GM19043 (cell line): ENCODE data around the gene SPDYE1.
A peak's percentile ranks its signal among the peaks of the same experiment; 100 is the strongest.
"Not testable (repeated sequence)": the region's sequence is repeated elsewhere in the genome, so short reads cannot be mapped to it uniquely, and the experiment has no call there.

Experiments used
- ATAC-seq: cut with Tn5 transposase; IDR thresholded peaks from one replicate; pipeline ENCODE4 v1.9.1; 2021; ENCODE audit warnings: low read depth; ENCODE audit not compliant: unreplicated experiment

SPDYE1 gene

DNA sequence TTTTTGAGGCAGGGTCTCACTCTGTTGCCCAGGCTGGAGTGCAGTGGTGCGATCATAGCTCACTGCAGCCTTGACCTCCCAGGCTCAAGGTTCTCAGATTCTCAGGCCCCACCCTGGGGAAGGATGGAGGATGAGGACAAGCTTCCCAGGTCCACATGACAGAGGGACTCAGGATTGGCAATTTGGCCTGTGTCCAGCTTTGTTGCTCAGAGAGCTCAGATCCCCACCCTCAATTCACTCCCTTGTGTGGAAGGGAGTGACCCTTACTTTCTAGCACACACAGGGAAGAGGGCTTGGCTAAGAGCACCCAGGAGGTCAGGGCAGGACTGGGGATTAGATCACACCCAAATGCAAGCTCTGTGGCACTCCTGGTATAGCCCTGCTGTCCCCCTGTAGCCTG, 6.9 kb upstream of the SPDYE1 start:
- not testable (repeated sequence) for ATAC-seq

DNA sequence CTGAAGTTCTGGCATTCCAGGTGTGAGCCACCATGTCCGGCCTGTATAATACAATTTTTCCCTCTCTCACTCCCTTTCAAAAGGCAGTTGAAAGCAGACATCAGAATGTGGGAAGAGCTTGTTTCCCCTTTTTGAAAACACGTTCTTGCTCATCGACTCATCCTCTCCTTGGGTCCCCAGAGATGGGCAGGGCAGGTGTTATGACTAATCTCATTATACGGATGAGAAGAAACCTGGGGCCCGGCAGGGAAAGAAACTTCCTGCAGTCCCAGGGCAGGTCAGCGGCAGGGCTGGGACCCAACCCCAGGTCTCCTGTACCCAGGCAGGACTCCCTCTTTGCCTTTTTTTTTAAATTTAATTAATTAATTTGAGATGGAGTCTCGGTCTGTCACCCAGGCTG, 4.8 kb upstream of the SPDYE1 start:
- peak; percentile 95 for ATAC-seq

DNA sequence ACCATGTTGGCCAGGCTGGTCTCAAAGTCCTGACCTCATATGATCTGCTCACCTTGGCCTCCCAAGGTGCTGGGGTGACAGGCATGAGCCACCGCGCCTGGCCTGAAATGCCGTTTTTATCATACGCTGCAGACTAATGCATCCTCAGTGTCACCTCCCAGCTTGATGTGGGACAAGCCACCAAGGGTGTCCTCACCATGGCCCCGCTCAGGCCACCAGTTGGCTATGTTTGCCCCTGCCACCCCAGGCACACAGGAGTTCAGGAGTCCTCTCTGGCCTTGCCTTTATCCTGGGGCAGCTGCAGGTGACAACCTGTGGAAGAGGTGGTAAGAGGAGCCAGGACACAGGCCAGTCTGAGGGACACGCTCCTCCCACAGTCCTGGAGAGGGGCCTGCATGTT, 3.0 kb upstream of the SPDYE1 start:
- not testable (repeated sequence) for ATAC-seq

DNA sequence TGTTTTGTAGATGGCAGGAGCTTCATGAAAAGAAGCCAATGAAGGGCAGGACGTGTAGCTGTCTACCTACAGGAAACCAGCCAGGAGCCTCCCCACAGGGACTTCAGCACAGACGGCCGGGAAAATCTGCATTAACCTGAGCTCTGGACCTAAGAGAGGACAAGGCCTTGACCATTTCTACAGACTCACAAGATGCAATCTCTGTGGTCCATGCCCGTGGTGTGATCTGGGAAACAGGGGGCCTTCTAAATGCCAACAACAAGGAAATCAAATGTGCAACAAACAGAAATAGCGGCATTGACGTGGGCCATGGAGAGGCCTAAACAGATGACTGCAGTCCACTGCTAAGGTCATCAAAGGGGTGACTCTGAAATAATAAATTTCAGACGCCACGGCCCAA, 14.4 kb downstream of the SPDYE1 start:
- not testable (repeated sequence) for ATAC-seq

DNA sequence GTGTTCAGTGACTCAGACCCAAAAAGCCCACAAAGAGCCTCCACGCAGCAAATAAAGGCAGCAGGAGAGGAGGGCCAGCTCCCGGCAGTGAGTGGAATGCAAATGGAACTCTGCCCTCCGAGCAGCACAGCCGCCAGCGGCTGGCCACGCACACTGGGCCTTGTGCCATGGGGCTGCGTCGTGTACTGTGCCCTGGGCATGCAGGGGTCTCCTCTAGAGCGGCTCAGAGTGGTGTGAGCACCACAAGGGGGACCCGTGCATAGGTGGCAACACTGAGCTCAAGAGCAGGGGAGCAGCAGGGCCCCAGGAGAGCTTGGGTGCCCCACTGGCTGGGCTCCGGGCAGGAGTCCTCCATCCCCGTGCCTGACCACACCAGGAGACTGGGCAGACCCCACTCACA, 17.4 kb downstream of the SPDYE1 start:
- not testable (repeated sequence) for ATAC-seq

DNA sequence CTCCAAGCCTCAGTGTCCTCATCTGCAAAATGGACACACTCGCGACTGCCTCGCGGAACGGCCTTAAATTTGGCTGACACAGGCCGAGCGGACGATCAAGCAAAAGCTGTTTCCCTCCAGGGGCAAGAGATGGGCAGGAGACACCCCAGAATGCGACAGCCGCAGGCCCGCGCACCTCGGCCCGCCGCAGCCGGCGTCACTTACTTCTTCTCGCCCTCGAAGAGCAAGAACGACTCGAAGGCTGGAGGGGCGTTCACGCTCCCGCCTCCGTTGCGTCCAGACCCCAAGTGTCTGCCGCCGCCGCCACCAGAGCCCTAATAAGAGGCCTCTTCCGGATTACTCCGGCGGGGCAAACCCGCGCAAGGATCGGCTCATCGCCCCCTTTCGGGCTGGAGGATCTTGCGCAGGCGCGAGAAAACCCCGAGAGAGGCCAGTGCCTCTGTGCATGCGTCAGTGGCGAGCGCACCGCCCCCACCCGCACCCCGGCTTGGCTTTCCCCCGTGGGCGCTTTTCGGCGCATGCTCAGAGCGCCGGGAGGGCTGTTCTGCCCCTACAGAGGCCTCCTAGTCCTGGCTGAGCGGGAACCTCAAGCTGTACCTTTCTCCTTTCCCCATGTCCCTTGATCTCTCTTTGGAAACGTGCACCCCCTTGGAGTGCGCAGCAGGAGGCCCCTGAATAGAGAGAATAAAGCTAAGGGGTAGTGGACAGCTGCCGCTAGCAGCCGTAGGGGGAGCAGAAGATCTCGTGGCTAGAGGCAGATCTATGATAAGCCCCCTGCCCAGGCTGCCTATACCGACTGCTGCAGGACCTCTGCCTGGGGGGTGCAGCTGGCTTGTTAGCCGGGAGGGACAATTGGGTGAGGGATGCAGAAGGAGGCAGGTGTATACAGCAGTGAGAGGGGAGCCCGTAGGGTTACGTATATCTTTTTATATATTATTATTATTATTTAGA, 21.4 kb downstream of the SPDYE1 start:
- peak; percentile 92 for ATAC-seq

DNA sequence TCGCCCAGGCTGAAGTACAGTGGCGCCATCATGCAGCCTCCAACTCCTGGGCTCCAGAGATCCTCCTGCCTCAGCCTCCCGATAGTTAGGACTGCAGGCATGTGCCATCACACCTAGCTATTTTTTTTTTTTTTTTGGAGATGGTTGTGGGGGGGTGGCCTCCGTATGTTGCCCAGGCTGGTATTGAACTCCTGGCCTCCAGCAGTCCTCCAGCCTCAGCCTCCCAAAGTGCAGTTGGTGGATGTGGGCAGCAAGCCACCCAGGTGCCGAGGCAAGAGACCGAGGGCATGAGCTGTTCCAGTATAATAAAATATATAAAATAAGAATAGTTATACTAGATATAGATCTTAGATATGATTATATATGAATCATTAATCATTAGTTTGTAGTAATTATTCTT, 22.1 kb downstream of the SPDYE1 start:
- ATAC-seq = not testable (repeated sequence)

DNA sequence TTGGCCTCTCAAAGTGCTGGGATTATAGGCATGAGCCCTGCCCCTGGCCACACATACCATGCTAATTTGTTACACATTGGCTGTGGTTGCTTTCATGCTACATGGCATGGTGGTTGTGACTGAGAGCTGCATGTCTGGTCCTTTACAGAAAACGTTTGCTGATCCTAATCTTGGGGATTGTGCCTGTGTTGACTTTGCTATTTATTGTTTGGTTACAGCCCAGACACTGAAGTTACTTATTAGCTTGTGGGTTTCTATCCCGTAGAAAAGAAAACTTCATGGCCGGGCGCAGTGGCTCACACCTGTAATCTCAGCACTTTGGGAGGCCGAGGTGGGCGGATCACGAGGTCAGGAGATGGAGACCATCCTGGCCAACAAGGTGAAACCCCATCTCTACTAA, 24.4 kb downstream of the SPDYE1 start:
- ATAC-seq = not testable (repeated sequence)

DNA sequence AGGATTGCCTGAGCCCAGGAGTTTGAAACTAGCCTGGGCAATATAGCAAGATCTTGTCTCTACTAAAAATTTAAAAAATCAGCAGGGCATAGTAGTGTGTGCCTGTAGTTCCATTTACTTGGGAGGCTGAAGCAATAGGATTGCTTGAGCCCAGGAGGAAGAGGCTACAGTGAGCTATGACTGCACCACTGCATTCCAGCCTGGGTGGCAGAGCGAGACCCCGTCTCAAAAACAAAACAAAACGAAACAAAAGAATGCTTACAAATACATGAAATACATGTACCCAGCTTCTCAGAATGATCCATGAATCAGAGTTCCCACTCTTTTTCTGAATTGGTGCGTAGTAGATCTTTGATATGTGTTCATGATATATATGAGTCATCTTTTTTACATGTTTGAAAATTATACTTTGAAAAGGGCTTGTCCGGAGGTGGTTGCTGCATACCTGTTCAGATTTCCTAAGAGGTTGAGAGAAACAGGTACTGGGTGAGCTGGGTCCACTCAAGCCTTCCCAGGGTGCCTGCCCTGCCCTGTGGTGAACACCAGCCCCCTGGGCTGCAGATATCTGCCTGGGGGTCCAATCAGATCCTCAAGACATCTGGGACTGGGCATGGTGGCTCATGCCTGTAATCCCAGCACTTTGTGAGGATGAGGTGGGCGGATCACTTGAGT, 25.2 kb downstream of the SPDYE1 start:
- not testable (repeated sequence) for ATAC-seq

DNA sequence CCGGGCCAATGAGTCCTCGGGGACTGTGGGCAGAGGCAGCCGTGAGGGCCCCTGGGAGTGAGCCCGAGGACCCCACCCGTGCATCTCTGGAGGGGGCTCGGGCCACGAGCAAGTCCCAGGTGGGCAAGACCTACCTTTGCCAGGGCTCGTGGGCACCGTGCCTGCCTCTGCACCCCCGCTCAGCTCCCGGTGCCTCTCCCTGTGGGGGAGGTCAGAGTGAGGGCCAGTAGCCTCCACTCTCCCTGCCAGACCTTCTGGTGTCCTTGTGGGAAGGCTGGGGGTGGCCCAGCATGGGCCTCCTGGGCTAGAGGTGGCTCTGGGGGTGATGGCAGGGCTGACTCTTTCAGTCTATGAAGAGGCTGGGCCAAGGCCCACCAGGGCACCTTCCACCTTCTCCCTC, 31.7 kb downstream of the SPDYE1 start:
- ATAC-seq = not testable (repeated sequence)

DNA sequence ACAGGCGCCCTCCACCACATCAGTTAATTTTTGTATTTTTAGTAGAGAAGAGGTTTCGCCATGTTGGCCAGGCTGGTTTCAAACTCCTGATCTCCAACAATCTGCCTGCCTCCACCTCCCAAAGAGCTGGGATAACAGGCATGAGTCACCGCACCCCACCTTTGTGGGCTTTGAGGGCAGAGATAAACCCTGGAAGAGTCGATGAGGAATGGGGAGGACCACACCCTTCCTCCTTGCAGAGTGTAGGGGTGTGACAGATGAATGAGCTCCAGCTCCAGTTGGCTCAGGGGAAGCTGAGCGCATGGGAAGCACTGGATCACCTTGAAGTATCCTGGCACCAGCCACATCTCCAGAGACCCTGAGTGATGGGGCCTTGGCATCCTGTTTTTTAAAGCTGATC, 32.3 kb downstream of the SPDYE1 start:
- not testable (repeated sequence) for ATAC-seq

DNA sequence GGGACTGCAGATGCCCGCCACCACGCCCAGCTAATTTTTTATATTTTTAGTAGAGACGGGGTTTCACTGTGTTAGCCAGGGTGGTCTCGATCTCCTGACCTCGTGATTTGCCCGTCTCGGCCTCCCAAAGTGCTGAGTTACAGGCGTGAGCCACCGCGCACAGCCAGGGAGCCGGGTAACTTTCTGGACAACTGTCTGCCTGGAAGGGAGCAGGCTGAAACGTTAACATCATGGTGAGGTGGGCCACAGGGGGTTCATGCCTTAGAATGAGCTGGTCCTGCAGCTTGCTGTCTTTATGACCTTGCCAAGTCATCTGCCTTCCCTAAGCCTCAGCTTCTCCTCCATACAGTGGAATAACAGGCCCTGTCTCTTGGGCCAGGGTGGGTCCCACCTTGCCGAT, 33.6 kb downstream of the SPDYE1 start:
- ATAC-seq = not testable (repeated sequence)

DNA sequence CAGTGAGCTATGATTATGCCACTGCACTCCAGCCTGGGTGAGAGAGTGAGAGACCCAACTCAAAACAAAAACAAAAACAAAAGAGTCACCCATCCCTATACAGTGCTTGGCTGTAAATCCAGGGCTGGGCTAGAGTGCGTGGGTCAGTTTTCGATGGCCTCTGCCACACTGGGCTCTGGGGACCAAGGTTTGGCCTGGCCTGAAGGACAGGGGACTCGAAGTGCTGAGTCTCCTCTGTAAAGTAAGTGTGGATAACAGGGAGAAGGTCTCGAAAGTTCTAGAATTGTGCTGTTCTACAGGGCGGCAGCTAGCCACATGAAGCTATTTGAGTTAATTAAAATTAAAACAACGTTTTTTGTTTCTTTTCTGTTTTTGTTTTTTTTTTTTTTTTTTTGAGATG, 34.3 kb downstream of the SPDYE1 start:
- ATAC-seq = not testable (repeated sequence)

DNA sequence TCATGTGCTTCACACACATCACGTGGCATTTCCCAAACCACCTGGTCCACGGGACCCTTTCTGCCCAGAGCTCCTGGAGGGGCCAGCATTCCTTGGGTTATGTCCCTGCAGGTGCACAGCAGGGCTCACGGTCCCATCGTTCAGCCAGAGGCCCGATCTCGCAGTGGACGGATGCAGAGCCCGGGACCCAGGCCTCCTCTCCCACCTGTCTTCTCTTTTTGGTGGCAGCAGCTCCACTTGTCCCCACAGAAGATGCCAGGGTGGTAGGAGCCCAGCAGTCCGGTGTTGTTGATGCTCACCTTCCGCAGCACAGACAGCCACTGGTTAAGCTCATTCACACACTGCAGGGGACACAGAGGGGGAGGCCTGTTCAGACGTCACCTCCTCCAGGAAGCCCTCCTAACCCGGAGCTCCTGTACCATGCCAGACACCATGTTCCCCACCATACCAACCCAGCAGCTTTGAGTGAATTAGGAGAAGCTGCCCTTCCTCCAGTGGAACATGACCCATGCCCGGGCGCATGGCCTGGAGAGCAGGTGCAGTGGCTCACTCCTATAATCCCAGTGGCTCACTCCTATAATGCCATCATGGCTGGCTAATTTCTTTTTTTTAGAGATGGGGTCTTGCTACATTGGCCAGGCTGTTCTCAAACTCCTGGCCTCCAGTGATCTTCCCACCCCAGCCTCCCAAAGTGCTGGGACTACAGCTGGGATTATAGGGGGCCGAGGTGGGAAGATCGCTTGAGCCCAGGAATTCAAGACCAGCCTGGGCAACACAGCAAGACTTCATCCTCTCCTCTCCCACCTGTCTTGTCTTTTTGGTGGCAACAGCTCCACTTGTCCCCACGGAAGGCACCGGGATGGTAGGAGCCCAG, 36.5 kb downstream of the SPDYE1 start:
- not testable (repeated sequence) for ATAC-seq

DNA sequence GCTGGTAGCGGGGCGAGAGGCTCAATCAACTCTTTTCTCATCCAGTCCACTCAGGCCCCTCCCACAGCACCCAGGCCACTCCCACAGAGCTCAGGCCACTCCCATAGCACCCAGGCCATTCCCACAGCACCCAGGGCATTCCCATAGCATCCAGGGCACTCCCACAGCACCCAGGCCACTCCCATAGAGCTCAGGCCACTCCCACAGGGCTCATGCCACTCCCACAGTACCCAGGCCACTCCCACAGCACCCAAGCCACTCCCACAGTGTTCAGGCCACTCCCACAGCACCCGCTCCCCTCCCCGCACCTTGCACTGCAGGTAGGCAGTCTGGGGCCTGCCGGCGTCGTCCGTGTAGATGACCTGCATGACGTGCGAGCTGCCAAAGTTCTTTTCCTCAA, 38.7 kb downstream of the SPDYE1 start:
- ATAC-seq = not testable (repeated sequence)

DNA sequence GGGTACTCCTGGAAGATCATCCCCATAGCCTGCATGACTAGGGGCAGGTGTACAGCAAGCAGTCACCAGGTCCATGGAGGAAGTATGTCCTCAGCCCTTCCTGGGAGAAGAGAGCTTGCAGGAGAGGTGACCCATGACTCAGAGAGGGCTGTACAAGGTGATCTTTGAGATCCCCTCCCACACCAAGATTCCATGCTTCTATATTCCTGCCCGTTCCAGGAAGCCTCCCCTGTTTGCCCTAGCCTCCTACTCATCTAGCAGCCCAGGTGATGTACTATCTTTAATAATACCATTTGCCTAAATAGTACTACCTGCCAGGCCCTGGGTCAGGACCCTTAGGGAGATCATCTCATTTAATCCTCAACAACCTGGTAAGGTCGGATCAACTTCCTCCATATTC, 40.3 kb downstream of the SPDYE1 start:
- ATAC-seq = not testable (repeated sequence)

DNA sequence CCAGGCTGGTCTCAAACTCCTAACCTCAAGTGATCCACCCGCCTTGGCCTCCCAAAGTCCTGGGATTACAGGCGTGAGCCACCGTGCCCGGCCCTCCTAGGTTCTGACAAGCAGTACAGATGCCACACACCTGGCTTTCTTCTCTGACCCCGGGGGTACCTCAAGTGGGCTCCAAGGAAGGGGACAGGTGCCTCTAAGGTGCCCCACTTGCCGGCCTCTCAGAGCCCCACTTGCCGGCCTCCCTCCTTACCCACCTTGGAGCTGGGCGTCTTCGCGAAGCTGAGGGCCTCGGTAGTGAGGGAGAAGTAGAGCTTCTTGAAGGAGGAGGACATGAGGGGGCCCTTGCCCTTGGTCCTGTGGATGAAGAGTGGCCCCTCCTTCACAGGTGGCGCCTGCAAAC, 40.9 kb downstream of the SPDYE1 start:
- not testable (repeated sequence) for ATAC-seq

DNA sequence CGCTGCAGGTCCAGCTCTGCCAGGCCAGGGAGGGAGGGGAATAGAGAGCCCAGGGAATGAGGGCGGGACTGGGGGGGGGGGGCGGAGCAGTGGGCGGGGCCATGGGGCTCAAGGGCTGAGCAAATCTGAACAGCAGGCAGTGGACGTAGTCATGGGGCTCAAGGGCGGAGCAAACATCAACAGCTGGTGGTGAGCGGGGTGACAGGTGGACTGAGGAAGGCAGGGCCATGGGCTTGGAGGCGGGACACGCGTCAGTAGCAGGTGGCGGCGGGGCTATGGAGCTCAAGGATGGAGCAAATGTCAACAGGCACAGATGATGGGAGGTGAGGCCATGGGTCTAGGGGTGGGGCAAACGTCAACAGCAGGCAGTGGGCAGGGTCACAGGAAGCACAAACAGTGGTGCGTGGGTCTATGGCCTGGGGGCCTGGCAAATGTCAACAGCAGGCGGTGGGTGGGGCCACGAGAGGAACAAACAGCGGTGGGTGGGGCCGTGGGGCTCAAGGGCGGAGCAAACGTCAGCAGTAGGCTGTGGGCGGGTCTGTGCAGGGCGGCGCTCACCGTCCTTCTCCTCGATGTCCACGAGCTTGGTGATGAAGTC, 41.4 kb downstream of the SPDYE1 start:
- ATAC-seq = peak; percentile 71

DNA sequence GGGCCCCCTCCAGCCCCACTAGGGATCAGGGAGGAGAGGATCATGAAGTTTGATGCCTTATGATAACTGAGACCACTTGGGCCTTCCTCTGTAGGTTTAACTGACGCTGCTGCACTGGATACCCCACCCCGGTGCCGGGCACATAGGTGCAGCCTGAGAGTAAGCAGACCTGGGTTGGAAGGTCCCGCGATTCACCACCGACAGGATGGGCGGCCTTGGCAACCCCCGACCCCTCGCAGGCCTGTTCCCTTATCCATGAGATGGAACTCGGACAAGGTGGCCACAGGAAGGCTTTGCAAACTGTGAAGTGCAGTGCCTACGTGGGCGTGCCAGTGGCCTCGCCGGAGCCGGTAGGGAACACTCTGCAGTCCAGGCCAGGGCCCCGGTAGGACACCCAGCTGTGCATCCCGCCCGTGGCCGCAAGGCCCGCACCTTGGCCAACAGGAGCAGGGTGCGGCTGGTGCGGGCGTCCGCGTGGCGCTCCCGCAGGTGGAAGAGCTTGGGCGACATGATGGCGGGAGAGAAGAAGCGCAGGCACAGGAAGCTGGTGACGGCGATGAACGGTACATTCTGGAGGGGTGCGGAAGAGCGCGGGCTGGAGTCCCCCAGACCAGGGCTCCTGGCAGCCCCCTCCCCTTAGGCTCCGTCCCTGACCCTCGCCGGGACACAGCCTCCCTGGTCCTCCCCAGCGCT, 42.2 kb downstream of the SPDYE1 start:
- ATAC-seq = peak; percentile 3

DNA sequence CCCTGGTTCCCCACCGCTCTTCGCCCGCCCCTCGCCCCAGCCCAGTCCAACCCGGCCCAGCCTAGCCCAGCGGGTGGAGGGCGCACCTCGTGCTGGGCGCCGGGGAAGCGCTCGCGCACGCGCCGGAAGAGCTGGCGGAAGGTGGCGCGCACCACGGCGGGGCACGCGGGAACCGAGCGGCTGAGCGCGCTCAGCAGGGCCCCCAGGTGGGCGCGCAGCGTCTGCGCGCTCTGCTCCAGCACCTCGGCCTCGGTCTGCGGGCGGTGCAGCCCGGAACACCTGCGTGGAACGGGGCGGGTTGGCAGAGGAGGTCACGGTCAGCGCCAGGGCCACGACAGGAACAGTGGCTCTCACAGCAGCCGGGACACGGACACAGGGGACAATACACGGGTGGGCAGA, 42.8 kb downstream of the SPDYE1 start:
- peak; percentile 38 for ATAC-seq
